Activated gamma-delta T cell treated with Interleukin-2 at 50 U/mL for 16 hours (primary cell): ENCODE results near the gene TYW5.

Source experiments
- DNase-seq: peaks from one replicate; pipeline ENCODE4 v3.0.0-alpha.2; 2020

TYW5 gene, protein sequence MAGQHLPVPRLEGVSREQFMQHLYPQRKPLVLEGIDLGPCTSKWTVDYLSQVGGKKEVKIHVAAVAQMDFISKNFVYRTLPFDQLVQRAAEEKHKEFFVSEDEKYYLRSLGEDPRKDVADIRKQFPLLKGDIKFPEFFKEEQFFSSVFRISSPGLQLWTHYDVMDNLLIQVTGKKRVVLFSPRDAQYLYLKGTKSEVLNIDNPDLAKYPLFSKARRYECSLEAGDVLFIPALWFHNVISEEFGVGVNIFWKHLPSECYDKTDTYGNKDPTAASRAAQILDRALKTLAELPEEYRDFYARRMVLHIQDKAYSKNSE

DNA sequence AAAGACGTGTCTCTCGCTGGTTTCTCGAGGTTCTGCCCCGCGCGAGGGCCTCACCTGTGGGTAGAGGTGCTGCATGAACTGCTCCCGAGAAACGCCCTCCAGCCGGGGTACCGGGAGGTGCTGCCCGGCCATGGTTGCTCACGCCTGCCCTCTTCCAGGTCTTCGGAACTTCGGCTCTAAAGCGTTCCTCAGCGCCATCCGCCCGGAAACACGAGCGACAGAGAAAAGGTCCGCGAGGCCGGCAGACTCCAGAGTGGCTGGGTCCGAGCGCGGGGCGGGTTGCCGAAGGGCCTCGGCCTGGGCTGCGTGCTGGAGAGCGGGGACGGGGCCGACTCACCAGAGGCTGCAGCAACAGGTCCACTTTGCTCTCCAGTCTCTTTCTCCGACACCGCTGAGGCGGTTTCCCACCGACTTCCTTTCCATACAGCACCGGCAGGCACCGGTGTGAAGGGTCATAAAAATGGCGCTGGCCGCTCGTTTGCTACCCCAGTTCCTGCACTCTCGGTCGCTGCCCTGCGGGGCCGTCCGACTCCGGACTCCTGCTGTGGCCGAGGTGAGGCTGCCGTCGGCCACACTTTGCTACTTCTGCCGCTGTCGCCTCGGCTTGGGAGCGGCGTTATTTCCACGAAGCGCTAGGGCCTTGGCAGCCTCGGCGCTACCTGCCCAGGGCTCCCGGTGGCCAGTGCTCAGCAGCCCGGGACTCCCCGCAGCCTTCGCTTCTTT is at the start of gene TYW5, which contains the start of gene MAIP1:
TSS of gene TYW5 (minus strand) at position 153 of the 723 bp plus-strand sequence. CDS start at position 132, 21 bp downstream.
TSS of gene MAIP1 (plus strand) at position 244 of the 723 bp plus-strand sequence. CDS start at position 461, 217 bp downstream.
- peak; percentile 72 for DNase-seq

DNA sequence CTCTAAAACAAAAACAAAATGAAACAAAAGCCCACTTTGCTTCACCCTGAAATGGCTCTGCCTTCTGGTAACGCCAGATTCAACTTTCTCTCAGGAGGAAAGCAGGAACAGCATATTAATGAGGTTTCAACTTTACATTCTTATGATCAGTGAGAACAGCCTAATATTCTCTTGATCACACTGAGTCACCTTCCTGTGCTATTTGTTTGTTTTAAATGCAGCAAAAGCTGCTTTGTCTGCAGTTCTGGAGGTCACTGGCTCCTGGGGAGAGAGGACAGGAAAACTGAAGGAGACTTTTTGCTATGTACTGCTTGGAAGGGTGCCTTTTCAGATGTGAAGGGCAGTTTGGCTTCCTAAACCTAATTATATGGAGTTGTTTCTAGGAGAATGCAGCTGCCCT is 48.2 kb upstream of the TYW5 start:
- no peak for DNase-seq

GRCh38 chr2:200000444-200001163 is 45.3 kb upstream of the TYW5 start:
- DNase-seq = no peak

GRCh38 chr2:199999166-199999565 is 43.9 kb upstream of the TYW5 start:
- DNase-seq = no peak

- no peak for DNase-seq
Measured at GRCh38 chr2:199997296-199997695, 42.0 kb upstream of the TYW5 start.

DNA sequence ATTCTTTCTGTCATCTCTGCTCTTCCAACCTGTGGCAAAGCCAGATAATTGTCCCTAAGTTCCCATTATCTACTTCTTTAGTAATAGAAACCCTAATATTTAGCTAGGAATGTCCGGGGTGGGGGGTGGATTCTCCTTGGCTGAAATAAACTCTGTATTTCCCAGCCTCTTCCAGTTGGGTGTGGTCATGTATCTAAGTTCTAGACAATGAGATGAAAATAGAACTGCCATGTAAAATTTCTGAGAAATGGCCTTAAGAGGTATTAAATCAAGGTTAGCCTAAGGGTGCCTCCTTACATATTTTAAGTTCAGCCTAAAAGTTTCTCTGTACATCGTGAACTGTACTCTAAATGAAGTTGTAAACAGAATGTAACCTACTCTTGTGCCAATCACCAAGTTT is 39.6 kb upstream of the TYW5 start:
- no peak for DNase-seq

- no peak for DNase-seq
Measured at GRCh38 chr2:199994371-199994770, 39.1 kb upstream of the TYW5 start.

- no peak for DNase-seq
Measured at GRCh38 chr2:199992296-199992695, 37.0 kb upstream of the TYW5 start.

GRCh38 chr2:199991691-199992090 is 36.4 kb upstream of the TYW5 start:
- no peak for DNase-seq

- DNase-seq = no peak
Measured at GRCh38 chr2:199989822-199990221, 34.5 kb upstream of the TYW5 start.

- no peak for DNase-seq
Measured at GRCh38 chr2:199988151-199988550, 32.9 kb upstream of the TYW5 start.

- no peak for DNase-seq
Measured at GRCh38 chr2:199987586-199987985, 32.3 kb upstream of the TYW5 start.

- peak; percentile 25 for DNase-seq
Measured at GRCh38 chr2:199985625-199986207, 30.4 kb upstream of the TYW5 start.

GRCh38 chr2:199984755-199985154 is 29.5 kb upstream of the TYW5 start:
- DNase-seq = no peak

DNA sequence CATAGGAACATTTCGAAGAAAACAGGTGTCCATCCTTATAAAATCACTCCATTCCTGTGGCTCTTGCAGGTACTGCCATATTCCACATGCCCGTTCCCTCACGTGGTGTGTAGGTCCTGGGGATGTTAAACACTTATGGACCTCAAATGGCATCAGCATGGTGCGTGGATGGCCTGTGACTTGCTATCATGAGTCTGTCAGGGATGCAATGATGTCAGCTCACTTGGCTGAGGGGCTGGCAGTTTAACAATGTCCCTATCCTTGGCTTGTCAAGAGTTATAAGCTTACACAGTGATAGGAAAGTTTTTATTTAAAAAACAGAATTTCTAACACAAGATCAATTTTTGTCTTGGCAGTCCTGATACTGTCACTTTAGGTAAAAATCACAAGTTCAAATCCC is 28.9 kb upstream of the TYW5 start:
- no peak for DNase-seq

- no peak for DNase-seq
Measured at GRCh38 chr2:199983534-199983933, 28.2 kb upstream of the TYW5 start.

DNA sequence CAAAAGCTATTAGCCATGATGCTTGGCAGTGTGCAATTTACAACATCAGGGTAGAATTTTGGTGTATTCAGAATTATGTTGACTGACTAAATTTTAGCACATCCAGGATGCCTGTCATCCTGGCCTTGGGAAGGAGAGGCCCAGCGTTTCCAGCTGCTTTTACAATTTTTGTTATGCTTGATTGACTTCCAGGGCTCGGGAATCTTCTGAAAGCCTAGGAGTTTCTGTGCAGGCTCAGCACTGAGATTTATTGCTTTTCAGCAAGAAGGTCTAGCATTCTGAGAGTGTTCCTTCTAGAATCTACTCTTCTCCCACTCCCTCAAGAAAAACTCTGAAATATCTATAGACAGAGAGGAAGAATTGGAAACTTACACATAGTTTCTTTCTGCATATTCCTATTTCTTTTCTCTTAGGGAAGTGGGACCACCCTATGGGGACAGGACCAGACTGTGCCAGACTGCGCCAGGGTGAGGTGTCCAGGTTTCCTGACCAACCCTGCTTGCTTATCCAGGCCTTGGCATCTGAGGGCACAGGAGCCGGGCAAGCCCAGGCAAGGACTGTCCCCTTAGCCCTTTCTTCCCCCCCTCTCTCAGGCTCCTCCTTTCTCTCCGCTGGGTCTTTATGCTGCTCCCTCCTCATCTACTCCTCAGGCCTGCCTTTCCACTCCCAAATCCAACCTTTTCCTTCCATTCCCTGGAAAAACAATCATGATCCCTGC is 27.0 kb upstream of the TYW5 start:
- DNase-seq = no peak

DNA sequence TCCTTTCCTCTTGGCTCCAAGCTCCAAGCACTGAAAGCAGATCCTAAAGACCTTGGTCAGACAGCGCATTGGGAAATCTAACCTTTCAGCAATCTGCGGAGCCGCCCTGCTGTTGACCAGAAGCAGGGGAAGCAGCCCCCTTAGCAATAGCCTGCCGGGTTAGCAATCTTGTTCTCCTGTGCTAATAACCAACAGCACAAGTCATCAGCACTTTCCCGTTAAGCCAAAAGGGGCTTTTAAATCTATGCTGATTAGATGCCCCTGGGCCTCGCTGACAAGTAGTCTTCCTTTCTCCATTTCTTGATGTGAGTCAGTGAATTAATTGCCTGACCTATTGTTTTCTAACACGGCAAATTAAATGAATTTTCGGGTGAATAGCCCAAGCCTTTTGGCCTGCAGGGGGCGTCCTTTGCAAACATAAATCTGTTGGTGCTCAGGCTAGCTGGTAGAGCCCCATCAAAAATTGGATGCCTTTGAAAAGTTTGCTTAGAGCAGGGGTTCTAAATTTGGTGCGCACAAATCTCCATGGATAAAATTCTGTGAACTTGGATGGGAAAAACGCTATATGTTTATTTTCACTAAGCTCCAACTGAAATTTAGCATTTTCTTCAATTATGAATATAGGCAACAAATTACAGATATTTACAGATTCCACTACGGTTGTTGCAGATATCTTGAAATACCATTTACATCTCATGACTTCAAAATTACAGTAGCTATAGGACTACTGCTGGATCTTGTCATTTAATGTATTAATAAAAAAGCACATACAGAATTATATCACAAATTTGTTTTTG is 24.7 kb upstream of the TYW5 start:
- peak; percentile 84 for DNase-seq

GRCh38 chr2:199979398-199979797 is 24.1 kb upstream of the TYW5 start:
- DNase-seq = no peak

GRCh38 chr2:199977984-199978415 is 22.7 kb upstream of the TYW5 start:
- no peak for DNase-seq

- no peak for DNase-seq
Measured at GRCh38 chr2:199975273-199975895, 20.1 kb upstream of the TYW5 start.
